KMS-11 (cell line): ENCODE results near the gene TPP2.

Source experiments
- H2AFZ ChIP-seq: fragments of 200-600 bp; sonication (generic); 2 replicates; pipeline ENCODE4 v1.6.1; 2016; ENCODE audit warnings: antibody characterized with exemption, mixed run types, low read depth
- H3K27ac ChIP-seq: fragments of 200-600 bp; sonication (generic); 2 replicates; pipeline ENCODE4 v1.6.1; 2016; ENCODE audit warnings: mild to moderate bottlenecking, mixed run types
- H3K27me3 ChIP-seq: fragments of 200-600 bp; sonication (generic); 2 replicates; pipeline ENCODE4 v1.6.1; 2017; ENCODE audit warnings: mild to moderate bottlenecking, low read depth, mixed run types, moderate library complexity; ENCODE audit not compliant: insufficient read depth
- H3K36me3 ChIP-seq: fragments of 200-600 bp; sonication (generic); 2 replicates; pipeline ENCODE4 v1.6.1; 2017; ENCODE audit warnings: mild to moderate bottlenecking, mixed run types; ENCODE audit not compliant: insufficient read depth
- H3K4me1 ChIP-seq: fragments of 200-600 bp; sonication (generic); 2 replicates; pipeline ENCODE4 v1.6.1; 2016; ENCODE audit warnings: mild to moderate bottlenecking, low read depth, mixed run types; ENCODE audit not compliant: poor library complexity, severe bottlenecking
- H3K4me2 ChIP-seq: fragments of 200-600 bp; sonication (generic); 2 replicates; pipeline ENCODE4 v1.7.0; 2016; ENCODE audit warnings: mild to moderate bottlenecking, mixed run types
- H3K4me3 ChIP-seq: fragments of 200-600 bp; sonication (generic); IDR thresholded peaks from 2 replicates; pipeline ENCODE4 v1.6.1; 2017; ENCODE audit warnings: low read depth, low read length, mixed read lengths; ENCODE audit not compliant: insufficient read depth
- H3K79me2 ChIP-seq: fragments of 200-600 bp; sonication (generic); 2 replicates; pipeline ENCODE4 v1.6.1; 2016; ENCODE audit warnings: low read depth, mixed run types; ENCODE audit not compliant: insufficient read depth
- H3K9ac ChIP-seq: fragments of 200-600 bp; sonication (generic); 2 replicates; pipeline ENCODE4 v1.6.1; 2016; ENCODE audit warnings: mild to moderate bottlenecking, mixed run types
- H4K20me1 ChIP-seq: fragments of 200-600 bp; sonication (generic); 2 replicates; pipeline ENCODE4 v1.6.1; 2016; ENCODE audit warnings: mild to moderate bottlenecking, mixed run types; ENCODE audit not compliant: insufficient read depth
- TF ChIP-seq, protein P1 (sequence below): fragments of 200-600 bp; sonication (generic); conservative IDR thresholded peaks from 2 replicates; pipeline ENCODE4 v1.6.1; 2017; ENCODE audit warnings: low read depth, mild to moderate bottlenecking, antibody characterized with exemption, low read length, moderate library complexity, mixed read lengths

The TPP2 gene

GRCh38 chr13:102631198-102631597 lies 34.4 kb downstream of the TPP2 start:
- TF ChIP-seq, protein P1, sequence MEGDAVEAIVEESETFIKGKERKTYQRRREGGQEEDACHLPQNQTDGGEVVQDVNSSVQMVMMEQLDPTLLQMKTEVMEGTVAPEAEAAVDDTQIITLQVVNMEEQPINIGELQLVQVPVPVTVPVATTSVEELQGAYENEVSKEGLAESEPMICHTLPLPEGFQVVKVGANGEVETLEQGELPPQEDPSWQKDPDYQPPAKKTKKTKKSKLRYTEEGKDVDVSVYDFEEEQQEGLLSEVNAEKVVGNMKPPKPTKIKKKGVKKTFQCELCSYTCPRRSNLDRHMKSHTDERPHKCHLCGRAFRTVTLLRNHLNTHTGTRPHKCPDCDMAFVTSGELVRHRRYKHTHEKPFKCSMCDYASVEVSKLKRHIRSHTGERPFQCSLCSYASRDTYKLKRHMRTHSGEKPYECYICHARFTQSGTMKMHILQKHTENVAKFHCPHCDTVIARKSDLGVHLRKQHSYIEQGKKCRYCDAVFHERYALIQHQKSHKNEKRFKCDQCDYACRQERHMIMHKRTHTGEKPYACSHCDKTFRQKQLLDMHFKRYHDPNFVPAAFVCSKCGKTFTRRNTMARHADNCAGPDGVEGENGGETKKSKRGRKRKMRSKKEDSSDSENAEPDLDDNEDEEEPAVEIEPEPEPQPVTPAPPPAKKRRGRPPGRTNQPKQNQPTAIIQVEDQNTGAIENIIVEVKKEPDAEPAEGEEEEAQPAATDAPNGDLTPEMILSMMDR = no peak
- no peaks in the 10 kb centered on the region for H4K20me1 ChIP-seq
- H3K27me3 ChIP-seq = no peaks in the 10 kb centered on the region
- no peak overlapping the region for H3K27ac ChIP-seq
- H3K36me3 ChIP-seq = no peaks in the 10 kb centered on the region; the same call in 1 of the 2 replicates
- no peaks in the 10 kb centered on the region for H3K79me2 ChIP-seq
- H3K4me1 ChIP-seq = no peaks in the 10 kb centered on the region
- no peak overlapping the region for H3K4me2 ChIP-seq
- H2AFZ ChIP-seq = no peak overlapping the region
- no peak overlapping the region for H3K9ac ChIP-seq
- H3K4me3 ChIP-seq = no peak overlapping the region

DNA sequence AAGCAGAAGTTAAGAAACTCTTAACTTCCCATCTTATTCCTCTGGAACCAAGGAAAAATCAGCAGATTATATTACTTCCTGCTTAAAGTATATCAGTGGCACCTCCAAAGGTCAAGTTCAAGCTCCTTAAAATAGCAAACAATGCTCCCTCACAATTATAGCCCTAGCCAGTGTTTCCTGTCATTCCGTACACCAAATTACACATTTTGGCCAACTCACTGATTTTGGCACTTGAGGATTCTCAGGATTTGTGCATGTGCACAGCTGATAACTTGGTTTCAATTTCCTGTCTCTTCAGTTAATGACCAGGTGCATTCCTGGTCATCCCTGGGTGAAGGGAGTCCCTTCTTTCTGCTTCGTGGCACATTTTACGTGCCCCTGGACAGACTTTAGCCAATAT lies 42.0 kb downstream of the TPP2 start:
- H3K4me1 ChIP-seq = no peaks in the 10 kb centered on the region
- H4K20me1 ChIP-seq = no peaks in the 10 kb centered on the region
- no peak overlapping the region for H3K9ac ChIP-seq
- TF ChIP-seq, protein P1 = no peak
- H3K4me3 ChIP-seq = no peak overlapping the region
- no peak overlapping the region for H3K4me2 ChIP-seq
- H3K27ac ChIP-seq = no peak overlapping the region
- no peak overlapping the region for H2AFZ ChIP-seq
- no peaks in the 10 kb centered on the region for H3K27me3 ChIP-seq
- H3K79me2 ChIP-seq = no peaks in the 10 kb centered on the region
- H3K36me3 ChIP-seq = no peaks in the 10 kb centered on the region

DNA sequence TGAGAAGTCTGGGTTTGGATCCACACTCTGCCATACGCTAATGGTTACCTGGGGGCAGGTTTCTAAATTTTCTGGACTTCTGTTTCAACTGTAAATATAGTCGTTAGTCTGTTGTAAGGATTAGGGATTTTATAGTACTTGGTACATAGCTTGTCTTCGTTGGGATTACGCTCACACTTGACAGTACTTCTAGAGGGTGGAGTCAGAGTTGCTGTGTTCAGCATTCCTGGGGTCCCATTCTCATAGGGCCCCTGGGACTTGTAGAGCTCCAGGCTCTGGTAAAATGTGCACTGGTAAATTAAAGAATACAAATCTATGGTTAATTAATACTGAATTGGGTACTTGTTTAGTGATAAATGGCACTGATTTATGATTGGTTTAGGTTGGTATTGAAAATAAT lies 45.2 kb downstream of the TPP2 start:
- H3K9ac ChIP-seq = no peak overlapping the region
- no peak overlapping the region for H2AFZ ChIP-seq
- no peaks in the 10 kb centered on the region for H3K27me3 ChIP-seq
- H4K20me1 ChIP-seq = no peaks in the 10 kb centered on the region
- TF ChIP-seq, protein P1 = no peak
- H3K4me2 ChIP-seq = no peak overlapping the region
- H3K36me3 ChIP-seq = no peaks in the 10 kb centered on the region; the same call in 1 of the 2 replicates
- H3K4me3 ChIP-seq = no peak overlapping the region
- no peak overlapping the region for H3K27ac ChIP-seq
- no peaks in the 10 kb centered on the region for H3K4me1 ChIP-seq
- no peaks in the 10 kb centered on the region for H3K79me2 ChIP-seq

DNA sequence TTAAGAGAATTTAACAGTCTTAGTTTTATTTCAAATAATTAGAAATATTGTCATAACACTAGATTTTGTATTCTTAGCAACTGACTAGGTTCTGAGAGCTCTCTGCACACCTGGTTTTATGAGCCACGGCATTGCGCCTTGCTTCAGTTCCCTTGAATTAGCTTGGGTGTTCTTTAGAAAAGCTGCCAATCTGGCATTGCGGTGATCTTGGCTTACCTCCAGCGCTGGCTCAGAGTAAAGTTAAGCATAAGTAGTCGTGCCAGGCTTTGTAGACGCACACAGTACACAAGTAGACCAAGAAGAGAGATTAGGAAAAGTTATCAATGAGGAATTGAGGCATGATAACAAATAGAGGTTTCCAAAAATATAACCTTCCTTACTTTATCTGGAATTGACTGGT lies 45.7 kb downstream of the TPP2 start:
- no peak overlapping the region for H3K9ac ChIP-seq
- TF ChIP-seq, protein P1 = no peak
- H2AFZ ChIP-seq = no peak overlapping the region
- no peak overlapping the region for H3K27ac ChIP-seq
- H4K20me1 ChIP-seq = no peaks in the 10 kb centered on the region
- H3K4me2 ChIP-seq = no peak overlapping the region
- no peaks in the 10 kb centered on the region; the same call in 1 of the 2 replicates for H3K36me3 ChIP-seq
- no peaks in the 10 kb centered on the region for H3K79me2 ChIP-seq
- no peak overlapping the region for H3K4me3 ChIP-seq
- no peaks in the 10 kb centered on the region for H3K27me3 ChIP-seq
- no peaks in the 10 kb centered on the region for H3K4me1 ChIP-seq
